Activated naive CD8-positive, alpha-beta T cell treated with anti-CD3 and anti-CD28 coated beads, Interleukin-2, amount 50 U/mL, for 24 hours (primary cell): ENCODE results near the gene GIMAP6.
A peak's percentile ranks its signal among the peaks of the same experiment; 100 is the strongest.
"Not testable (repeated sequence)": the region's sequence is repeated elsewhere in the genome, so short reads cannot be mapped to it uniquely, and the experiment has no call there.

Experiments used
- ATAC-seq: fragments of 150-1000 bp; cut with Tn5 transposase; one replicate; pipeline ENCODE4 v1.10.0; 2021
- DNase-seq: peaks from one replicate; pipeline ENCODE4 v3.0.0; 2021
- H3K27ac Mint-ChIP-seq: one replicate; pipeline ENCODE4 v1.8.0; 2021; ENCODE audit warnings: mild to moderate bottlenecking, mixed read lengths
- H3K27me3 Mint-ChIP-seq: one replicate; pipeline ENCODE4 v1.8.0; 2021; ENCODE audit warnings: mixed read lengths
- H3K36me3 Mint-ChIP-seq: one replicate; pipeline ENCODE4 v1.8.0; 2021; ENCODE audit warnings: low read depth, mixed read lengths
- H3K4me1 Mint-ChIP-seq: one replicate; pipeline ENCODE4 v1.8.0; 2021; ENCODE audit warnings: mixed read lengths
- H3K4me3 Mint-ChIP-seq: one replicate; pipeline ENCODE4 v1.8.0; 2021; ENCODE audit warnings: mild to moderate bottlenecking, moderate library complexity, mixed read lengths
- H3K9me3 Mint-ChIP-seq: one replicate; pipeline ENCODE4 v1.8.0; 2021; ENCODE audit warnings: mixed read lengths

The GIMAP6 gene

DNA sequence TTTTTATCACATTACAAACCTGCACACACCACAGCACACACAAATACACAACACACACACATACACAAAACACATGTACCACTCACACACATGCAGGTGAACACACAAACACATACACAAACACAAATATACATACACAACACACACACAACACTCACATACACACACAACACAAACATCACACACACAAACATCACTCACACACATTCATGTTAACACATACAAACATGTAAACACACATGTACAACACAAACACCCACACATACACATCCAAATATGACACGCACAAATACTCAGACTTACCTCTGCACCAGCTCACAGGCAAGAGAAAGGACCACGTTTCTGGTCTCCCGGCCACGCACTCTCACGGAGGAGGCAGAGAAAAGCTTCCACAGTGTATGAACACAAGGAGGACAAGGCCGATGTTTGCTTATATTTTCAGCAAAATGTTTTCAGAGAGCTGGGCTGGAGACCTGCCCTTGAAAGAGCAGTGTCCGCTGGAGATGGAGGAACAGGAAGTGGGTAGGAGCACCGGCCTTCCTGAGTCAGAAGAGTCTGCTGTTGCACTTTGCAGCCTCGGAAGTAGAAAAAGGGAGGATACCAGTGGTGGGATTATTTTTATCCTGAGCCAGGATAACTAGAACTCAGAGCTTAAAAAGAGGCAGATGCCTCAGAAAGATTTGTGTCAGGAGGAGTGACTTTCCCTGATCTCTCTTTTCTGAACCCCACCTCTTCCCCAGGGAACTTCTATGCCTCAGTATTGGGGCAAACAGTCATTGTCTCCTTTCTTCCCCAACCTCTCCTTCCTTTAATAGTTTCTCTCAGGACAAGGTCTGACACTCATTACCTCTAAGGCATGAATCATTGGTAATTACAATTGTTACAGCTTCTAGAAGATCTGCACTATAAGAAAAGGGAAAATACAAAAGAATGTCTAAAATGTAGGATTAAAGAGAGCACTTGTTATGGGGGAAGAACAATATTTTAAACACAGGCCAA, at the start of gene GIMAP6:
GIMAP6 (minus strand) TSS at position 520 of the 999 bp plus-strand sequence. CDS start 2,243 bp downstream, outside the sequence.
- Mint-ChIP-seq H3K27ac (peak within 1 kb of the TSS; percentile 92), H3K4me3 (peak within 1 kb of the TSS; percentile 98), H3K36me3 (peaks cover 48% of the 10 kb centered on the region), H3K27me3 (no peaks in the 10 kb centered on the region), H3K4me1 (peaks cover 72% of the 10 kb centered on the region), H3K9me3 (peaks cover 9% of the 10 kb centered on the region)
- ATAC-seq (peak; percentile 83), DNase-seq (peak; percentile 50)

DNA sequence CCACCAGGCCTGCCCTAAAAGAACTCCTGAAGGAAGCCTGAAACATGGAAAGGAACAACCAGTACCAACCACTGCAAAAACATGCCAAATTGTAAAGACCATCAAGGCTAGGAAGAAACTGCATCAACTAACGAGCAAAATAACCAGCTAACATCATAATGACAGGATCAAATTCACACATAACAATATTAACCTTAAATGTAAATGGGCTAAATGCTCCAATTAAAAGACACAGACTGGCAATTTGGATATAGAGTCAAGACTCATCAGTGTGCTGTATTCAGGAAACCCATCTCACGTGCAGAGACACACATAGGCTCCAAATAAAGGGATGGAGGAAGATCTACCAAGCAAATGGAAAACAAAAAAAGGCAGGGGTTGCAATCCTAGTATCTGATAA, 48.2 kb upstream of the GIMAP6 start:
- Mint-ChIP-seq H3K36me3 (peaks cover 21% of the 10 kb centered on the region), H3K9me3 (peaks cover 13% of the 10 kb centered on the region), H3K4me1 (peaks cover 85% of the 10 kb centered on the region)
- DNase-seq, H3K27me3 Mint-ChIP-seq, H3K4me3 Mint-ChIP-seq, ATAC-seq, H3K27ac Mint-ChIP-seq: not testable (repeated sequence)

DNA sequence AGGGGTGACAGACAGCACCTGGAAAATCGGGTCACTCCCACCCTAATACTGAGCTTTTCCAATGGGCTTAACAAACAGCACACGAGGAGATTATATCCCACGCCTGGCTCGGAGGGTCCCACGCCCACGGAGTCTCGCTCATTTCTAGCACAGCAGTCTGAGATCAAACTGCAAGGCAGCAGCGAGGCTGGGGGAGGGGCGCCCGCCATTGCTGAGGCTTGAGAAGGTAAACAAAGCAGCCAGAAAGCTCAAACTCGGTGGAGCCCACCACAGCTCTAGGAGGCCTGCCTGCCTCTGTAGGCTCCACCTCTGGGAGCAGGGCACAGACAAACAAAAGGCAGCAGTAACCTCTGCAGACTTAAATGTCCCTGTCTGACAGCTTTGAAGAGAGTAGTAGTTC, 46.4 kb upstream of the GIMAP6 start:
- ATAC-seq, H3K27me3 Mint-ChIP-seq: not testable (repeated sequence)
- peak; percentile 41 for DNase-seq
- Mint-ChIP-seq H3K4me3 (peak overlapping the region; percentile 58), H3K4me1 (peaks cover 75% of the 10 kb centered on the region), H3K9me3 (peaks cover 16% of the 10 kb centered on the region), H3K27ac (peak overlapping the region; percentile 61), H3K36me3 (peaks cover 24% of the 10 kb centered on the region)

GRCh38 chr7:150676854-150677253, 44.7 kb upstream of the GIMAP6 start:
- H3K4me1 Mint-ChIP-seq: peaks cover 68% of the 10 kb centered on the region
- not testable (repeated sequence) for H3K27me3 Mint-ChIP-seq, DNase-seq
- ATAC-seq: peak; percentile 20
- peaks cover 19% of the 10 kb centered on the region for H3K9me3 Mint-ChIP-seq
- H3K36me3 Mint-ChIP-seq: peaks cover 29% of the 10 kb centered on the region
- H3K27ac Mint-ChIP-seq: peak overlapping the region; percentile 76
- peak overlapping the region; percentile 44 for H3K4me3 Mint-ChIP-seq

- ATAC-seq, H3K27me3 Mint-ChIP-seq, DNase-seq: not testable (repeated sequence)
- Mint-ChIP-seq H3K4me1 (peaks cover 66% of the 10 kb centered on the region), H3K4me3 (peak overlapping the region; percentile 44), H3K27ac (peak overlapping the region; percentile 76), H3K36me3 (peaks cover 26% of the 10 kb centered on the region), H3K9me3 (peaks cover 19% of the 10 kb centered on the region)
Observed at GRCh38 chr7:150676276-150676675, 44.1 kb upstream of the GIMAP6 start.

- no peak overlapping the region for H3K4me3 Mint-ChIP-seq
- peaks cover 24% of the 10 kb centered on the region for H3K36me3 Mint-ChIP-seq
- H3K27ac Mint-ChIP-seq: peak overlapping the region; percentile 32
- peaks cover 19% of the 10 kb centered on the region for H3K9me3 Mint-ChIP-seq
- ATAC-seq (no peak), DNase-seq (no peak)
- H3K27me3 Mint-ChIP-seq: no peaks in the 10 kb centered on the region
- H3K4me1 Mint-ChIP-seq: peaks cover 66% of the 10 kb centered on the region
Observed at GRCh38 chr7:150675714-150676113, 43.5 kb upstream of the GIMAP6 start.

GRCh38 chr7:150671798-150672585, 39.8 kb upstream of the GIMAP6 start:
- DNase-seq, ATAC-seq, H3K4me3 Mint-ChIP-seq, H3K27me3 Mint-ChIP-seq: not testable (repeated sequence)
- Mint-ChIP-seq H3K27ac (peak overlapping the region; percentile 22), H3K4me1 (peaks cover 73% of the 10 kb centered on the region), H3K9me3 (peaks cover 22% of the 10 kb centered on the region), H3K36me3 (peaks cover 23% of the 10 kb centered on the region)

DNA sequence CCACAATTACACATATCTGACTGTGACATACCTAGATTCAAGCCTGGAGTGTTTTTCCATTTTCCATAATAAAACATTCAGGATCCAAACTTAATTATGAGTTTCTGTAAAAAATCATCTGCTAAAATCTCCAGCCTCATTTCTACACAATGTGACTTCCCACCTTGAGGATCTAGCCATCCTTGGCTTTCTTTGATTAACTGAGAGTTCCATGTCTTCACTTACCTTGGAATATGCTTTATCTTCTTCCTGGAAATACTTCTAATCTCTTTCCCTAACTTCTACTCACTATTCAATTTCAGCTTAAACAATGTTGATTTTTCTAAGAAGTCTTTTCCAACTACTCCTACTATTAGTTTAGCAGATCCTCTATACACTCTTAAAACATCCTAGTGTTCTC, 36.8 kb upstream of the GIMAP6 start:
- Mint-ChIP-seq H3K4me3 (peak overlapping the region; percentile 16), H3K36me3 (peaks cover 27% of the 10 kb centered on the region), H3K27ac (peak overlapping the region; percentile 99), H3K9me3 (peaks cover 18% of the 10 kb centered on the region), H3K4me1 (peaks cover 80% of the 10 kb centered on the region), H3K27me3 (no peaks in the 10 kb centered on the region)
- ATAC-seq (no peak), DNase-seq (no peak)

GRCh38 chr7:150668472-150668911, 36.3 kb upstream of the GIMAP6 start:
- Mint-ChIP-seq H3K4me1 (peaks cover 85% of the 10 kb centered on the region), H3K4me3 (peak overlapping the region; percentile 56), H3K9me3 (peaks cover 18% of the 10 kb centered on the region), H3K27ac (peak overlapping the region; percentile 99), H3K27me3 (no peaks in the 10 kb centered on the region), H3K36me3 (peaks cover 24% of the 10 kb centered on the region)
- ATAC-seq (peak; percentile 83), DNase-seq (peak; percentile 62)

- peak overlapping the region; percentile 99 for H3K27ac Mint-ChIP-seq
- peaks cover 93% of the 10 kb centered on the region for H3K4me1 Mint-ChIP-seq
- no peak for DNase-seq
- ATAC-seq: no peak
- peaks cover 12% of the 10 kb centered on the region for H3K36me3 Mint-ChIP-seq
- peak overlapping the region; percentile 66 for H3K4me3 Mint-ChIP-seq
- H3K9me3 Mint-ChIP-seq: peaks cover 8% of the 10 kb centered on the region
- no peaks in the 10 kb centered on the region for H3K27me3 Mint-ChIP-seq
Observed at GRCh38 chr7:150666412-150666811, 34.2 kb upstream of the GIMAP6 start.

GRCh38 chr7:150665896-150666295, 33.7 kb upstream of the GIMAP6 start:
- peak overlapping the region; percentile 66 for H3K4me3 Mint-ChIP-seq
- peaks cover 12% of the 10 kb centered on the region for H3K36me3 Mint-ChIP-seq
- ATAC-seq (no peak), DNase-seq (no peak)
- peaks cover 8% of the 10 kb centered on the region for H3K9me3 Mint-ChIP-seq
- no peaks in the 10 kb centered on the region for H3K27me3 Mint-ChIP-seq
- peaks cover 93% of the 10 kb centered on the region for H3K4me1 Mint-ChIP-seq
- H3K27ac Mint-ChIP-seq: peak overlapping the region; percentile 99

- Mint-ChIP-seq H3K36me3 (peaks cover 12% of the 10 kb centered on the region), H3K4me3 (peak overlapping the region; percentile 66), H3K27me3 (no peaks in the 10 kb centered on the region), H3K4me1 (peaks cover 88% of the 10 kb centered on the region), H3K27ac (peak overlapping the region; percentile 99), H3K9me3 (peaks cover 10% of the 10 kb centered on the region)
- DNase-seq (peak; percentile 53), ATAC-seq (peak; percentile 63)
Observed at GRCh38 chr7:150665089-150665748, 33.0 kb upstream of the GIMAP6 start.

DNA sequence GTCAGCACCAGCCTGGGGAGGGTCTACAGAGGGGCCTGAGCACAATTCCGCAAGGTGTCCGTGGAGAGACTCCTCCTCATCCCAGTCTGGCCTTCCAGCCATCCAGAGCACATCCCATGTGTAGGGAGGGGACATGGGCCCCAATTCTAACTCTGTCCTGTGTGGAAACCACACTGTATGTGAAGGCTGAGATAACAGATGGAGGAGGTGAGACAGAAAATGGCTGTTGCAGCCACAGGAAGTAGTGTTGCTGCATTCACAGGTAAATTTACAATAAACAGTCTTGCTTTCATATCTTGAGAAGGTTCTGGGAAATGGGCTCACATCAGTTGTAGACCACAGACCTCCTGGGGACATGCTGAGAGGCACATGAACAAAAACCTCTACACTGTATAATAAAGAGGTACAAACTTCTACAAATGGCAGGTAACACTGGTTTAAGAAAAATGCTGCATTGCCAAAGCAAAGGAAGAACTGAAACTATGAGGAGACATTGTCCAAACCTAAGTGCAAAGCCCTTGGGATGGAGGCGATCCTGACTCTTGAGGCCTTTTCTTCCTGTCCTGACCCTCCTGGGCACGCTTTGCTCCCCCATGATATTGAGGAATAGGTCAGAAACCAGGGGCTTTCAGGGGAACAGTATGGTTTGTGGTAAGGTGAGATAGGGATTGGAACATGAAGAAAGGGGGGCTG, 31.8 kb upstream of the GIMAP6 start:
- Mint-ChIP-seq H3K27me3 (no peaks in the 10 kb centered on the region), H3K4me3 (no peak overlapping the region), H3K36me3 (peaks cover 9% of the 10 kb centered on the region), H3K9me3 (peaks cover 9% of the 10 kb centered on the region), H3K4me1 (peaks cover 77% of the 10 kb centered on the region), H3K27ac (peak overlapping the region; percentile 99)
- DNase-seq: no peak
- ATAC-seq: no peak
